IMR-90 (cell line): ENCODE measurements around the gene ARMH1. TPM values are rescaled to one million over a fixed set of nuclear protein-coding genes. Genes with fewer than 3 reads are reported as not detected.
A peak's percentile ranks its signal among the peaks of the same experiment; 100 is the strongest.

ENCODE experiments used
- ATAC-seq: fragments of 200-7000 bp; cut with Tn5 transposase; 2 replicates; pipeline ENCODE4 v1.9.1; 2020; ENCODE audit warnings: low read depth, mild to moderate bottlenecking, moderate library complexity
- BruUV-seq: library from RNA; stranded (reverse); fragments of 400-500 nt; replicated peaks from 2 replicates; lab custom pipeline; 2021; lab: Mats Ljungman, UMichigan
- CTCF ChIA-PET: fragments of 300-600 bp; formaldehyde crosslinking; extraction: SDS; loops from one replicate; lab custom pipeline; 2021; ENCODE audit warnings: antibody characterized with exemption; lab: Yijun Ruan, JAX
- POLR2A ChIA-PET: fragments of 300-600 bp; sonication (Branson Sonifier 250); formaldehyde crosslinking; loops from one replicate; lab custom pipeline; 2022; ENCODE audit warnings: antibody characterized with exemption; ENCODE audit not compliant: unreplicated experiment; lab: Charles Lee
- DNase-seq: peaks from one replicate; pipeline ENCODE4 v3.0.0; 2013
- H2AFZ ChIP-seq: replicated peaks from 2 replicates; pipeline ENCODE3; 2013; ENCODE audit warnings: low read length, mild to moderate bottlenecking; ENCODE audit not compliant: poor library complexity
- H2AK5ac ChIP-seq: 2 replicates; pipeline ENCODE4 v1.6.1; 2013; ENCODE audit warnings: low read depth, low read length, inconsistent platforms
- H2AK9ac ChIP-seq: replicated peaks from 2 replicates; pipeline ENCODE3; 2013; ENCODE audit warnings: mild to moderate bottlenecking, low read depth, low read length, moderate library complexity; ENCODE audit not compliant: poor library complexity
- H2BK120ac ChIP-seq: 2 replicates; pipeline ENCODE4 v1.6.1; 2013; ENCODE audit warnings: low read depth, low read length, inconsistent platforms
- H2BK15ac ChIP-seq: 3 replicates; pipeline ENCODE4 v1.6.1; 2013; ENCODE audit warnings: low read depth, low read length, inconsistent platforms
- H2BK20ac ChIP-seq: 2 replicates; pipeline ENCODE4 v1.6.1; 2013; ENCODE audit warnings: low read depth, mild to moderate bottlenecking, inconsistent platforms, low read length, moderate library complexity
- H2BK5ac ChIP-seq: 2 replicates; pipeline ENCODE4 v1.6.1; 2013; ENCODE audit warnings: mild to moderate bottlenecking, low read depth, low read length, inconsistent platforms; ENCODE audit not compliant: poor library complexity, severe bottlenecking
- H3K14ac ChIP-seq: replicated peaks from 2 replicates; pipeline ENCODE4 v1.6.1; 2013; ENCODE audit warnings: low read depth, low read length, inconsistent platforms
- H3K18ac ChIP-seq: 2 replicates; pipeline ENCODE4 v1.6.1; 2013; ENCODE audit warnings: low read depth, low read length, control low read depth
- H3K23ac ChIP-seq: 2 replicates; pipeline ENCODE4 v1.6.1; 2013; ENCODE audit warnings: low read depth, low read length, inconsistent platforms
- H3K27ac ChIP-seq: 2 replicates; pipeline ENCODE4 v1.5.1; 2013; ENCODE audit warnings: mild to moderate bottlenecking, control low read depth, low read length; ENCODE audit not compliant: insufficient read depth
- H3K27me3 ChIP-seq: 2 replicates; pipeline ENCODE4 v1.6.1; 2013; ENCODE audit warnings: low read length; ENCODE audit not compliant: control insufficient read depth, insufficient read depth
- H3K36me3 ChIP-seq: 2 replicates; pipeline ENCODE4 v1.6.1; 2013; ENCODE audit warnings: low read length, mixed read lengths; ENCODE audit not compliant: control insufficient read depth, insufficient read depth
- H3K4ac ChIP-seq: 2 replicates; pipeline ENCODE4 v1.6.1; 2013; ENCODE audit warnings: low read depth, low read length, inconsistent platforms
- H3K4me1 ChIP-seq: 2 replicates; pipeline ENCODE4 v1.6.1; 2013; ENCODE audit warnings: low read length, mixed read lengths; ENCODE audit not compliant: control insufficient read depth, insufficient read depth
- H3K4me2 ChIP-seq: 2 replicates; pipeline ENCODE4 v1.6.1; 2013; ENCODE audit warnings: low read depth, mild to moderate bottlenecking, control low read depth, low read length, moderate library complexity
- H3K4me3 ChIP-seq: 2 replicates; pipeline ENCODE4 v1.5.1; 2013; ENCODE audit warnings: low read depth, mild to moderate bottlenecking, control low read depth, low read length, moderate library complexity; ENCODE audit not compliant: insufficient read depth
- H3K56ac ChIP-seq: 2 replicates; pipeline ENCODE4 v1.6.1; 2013; ENCODE audit warnings: low read length, inconsistent platforms; ENCODE audit not compliant: insufficient read depth; ENCODE audit errors: extremely low read depth
- H3K79me1 ChIP-seq, 2 experiments: 2 replicates each; pipeline ENCODE4 v1.6.1; 2013; ENCODE audit warnings: low read length in 2 of 2, inconsistent platforms in 1 of 2, low read depth in 1 of 2
- H3K9ac ChIP-seq: 2 replicates; pipeline ENCODE4 v1.6.1; 2013; ENCODE audit warnings: low read depth, low read length, control low read depth
- H3K9me1 ChIP-seq: 2 replicates; pipeline ENCODE4 v1.6.1; 2013; ENCODE audit warnings: low read length, inconsistent platforms; ENCODE audit not compliant: insufficient read depth
- H3K9me3 ChIP-seq: 2 replicates; pipeline ENCODE4 v1.6.1; 2013; ENCODE audit warnings: low read length; ENCODE audit not compliant: control insufficient read depth, insufficient read depth
- H4K20me1 ChIP-seq: 2 replicates; pipeline ENCODE4 v1.6.1; 2013; ENCODE audit warnings: low read length, inconsistent platforms; ENCODE audit not compliant: insufficient read depth
- H4K5ac ChIP-seq: 2 replicates; pipeline ENCODE4 v1.6.1; 2013; ENCODE audit warnings: mild to moderate bottlenecking, low read depth, low read length, control low read depth
- H4K8ac ChIP-seq, 2 experiments: 2 replicates each; pipeline ENCODE4 v1.6.1; 2013; ENCODE audit warnings: low read depth in 2 of 2, low read length in 2 of 2, control low read depth in 1 of 2, inconsistent platforms in 1 of 2
- H4K91ac ChIP-seq: 2 replicates; pipeline ENCODE4 v1.6.1; 2013; ENCODE audit warnings: low read depth, low read length, inconsistent platforms; ENCODE audit not compliant: insufficient read depth
- BHLHE40 ChIP-seq: fragments of 150-350 bp; IDR thresholded peaks from 2 replicates; pipeline ENCODE4 v1.6.1; 2016; ENCODE audit warnings: mild to moderate bottlenecking, low read depth, low read length
- CEBPB ChIP-seq: IDR thresholded peaks from 2 replicates; pipeline ENCODE4 v1.6.1; 2012; ENCODE audit warnings: low read depth, low read length, improper control_type of control experiment
- ELK1 ChIP-seq: fragments of 150-350 bp; IDR thresholded peaks from 2 replicates; pipeline ENCODE4 v1.6.1; 2016; ENCODE audit warnings: low read depth, mild to moderate bottlenecking, low read length, moderate library complexity, borderline replicate concordance
- FOS ChIP-seq: fragments of 150-350 bp; IDR thresholded peaks from 2 replicates; pipeline ENCODE4 v1.6.1; 2016; ENCODE audit warnings: low read depth, low read length
- MAZ ChIP-seq: IDR thresholded peaks from 2 replicates; pipeline ENCODE4 v1.6.1; 2012; ENCODE audit warnings: low read depth, mild to moderate bottlenecking, low read length, improper control_type of control experiment, moderate library complexity, borderline replicate concordance
- MXI1 ChIP-seq: IDR thresholded peaks from 2 replicates; pipeline ENCODE4 v1.6.1; 2012; ENCODE audit warnings: low read depth, mild to moderate bottlenecking, low read length, moderate library complexity, borderline replicate concordance
- NFE2L2 ChIP-seq: fragments of 150-350 bp; IDR thresholded peaks from 2 replicates; pipeline ENCODE4 v1.6.1; 2016; ENCODE audit warnings: low read depth, mild to moderate bottlenecking, low read length
- POLR2A ChIP-seq: IDR thresholded peaks from 2 replicates; pipeline ENCODE4 v1.6.1; 2012; ENCODE audit warnings: mild to moderate bottlenecking, low read depth, low read length
- RCOR1 ChIP-seq: IDR thresholded peaks from 2 replicates; pipeline ENCODE4 v1.6.1; 2012; ENCODE audit warnings: mild to moderate bottlenecking, low read length, improper control_type of control experiment; ENCODE audit not compliant: insufficient replicate concordance
- RFX5 ChIP-seq: IDR thresholded peaks from 2 replicates; pipeline ENCODE4 v1.8.0; 2012; ENCODE audit warnings: low read depth, mild to moderate bottlenecking, low read length, moderate library complexity
- SMC3 ChIP-seq: fragments of 150-350 bp; IDR thresholded peaks from 2 replicates; pipeline ENCODE4 v1.6.1; 2016; ENCODE audit warnings: low read depth, mild to moderate bottlenecking, antibody characterized with exemption, low read length, moderate library complexity
- WGBS, 2 experiments: methylation state at CpG; one replicate each; pipeline versions ENCODE4 v1.1.5 to v1.1.7; 2013; ENCODE audit warnings: missing lambda C conversion rate in 2 of 2; ENCODE audit not compliant: insufficient read length in 1 of 2; ENCODE audit errors: extremely low coverage in 2 of 2; 5-methylcytosine and 5-hydroxymethylcytosine counted together
- dilution Hi-C: fragments of 300-500 bp; cut with HindIII; formaldehyde crosslinking; loops from one replicate; pipeline ENCODE4 v1.14.3; 2018; ENCODE audit warnings: low sequenced_read_pairs; ENCODE audit not compliant: unreplicated experiment
- in situ Hi-C: fragments of 300-500 bp; cut with MboI; formaldehyde crosslinking; loops from 3 replicates; pipeline ENCODE4 v1.14.3; 2019; ENCODE audit warnings: low sequenced_read_pairs, inconsistent platforms, mixed read lengths
- intact Hi-C: fragments of 100-400 bp; cut with micrococcal nuclease; formaldehyde crosslinking; loops from 2 replicates; pipeline ENCODE4 v1.10.0; 2022
- polyA plus RNA-seq, 3 experiments: library from polyadenylated mRNA; depleted of rRNA; stranded (reverse); fragments of >200 nt; gene quantifications; 2 replicates each; pipeline ENCODE4 v1.2.3, GENCODE V29; 2012; ENCODE audit warnings: low replicate concordance in 1 of 3
- total RNA-seq: library from RNA; depleted of rRNA; stranded (reverse); fragments of >200 nt; gene quantifications from 2 replicates; pipeline ENCODE4 v1.2.3, GENCODE V29; 2012

Gene ARMH1
- total and polyA plus RNA-seq, 2 of the 4 experiments (the other 2 are of a cell fraction), result 0.36 to 0.72 TPM

DNA sequence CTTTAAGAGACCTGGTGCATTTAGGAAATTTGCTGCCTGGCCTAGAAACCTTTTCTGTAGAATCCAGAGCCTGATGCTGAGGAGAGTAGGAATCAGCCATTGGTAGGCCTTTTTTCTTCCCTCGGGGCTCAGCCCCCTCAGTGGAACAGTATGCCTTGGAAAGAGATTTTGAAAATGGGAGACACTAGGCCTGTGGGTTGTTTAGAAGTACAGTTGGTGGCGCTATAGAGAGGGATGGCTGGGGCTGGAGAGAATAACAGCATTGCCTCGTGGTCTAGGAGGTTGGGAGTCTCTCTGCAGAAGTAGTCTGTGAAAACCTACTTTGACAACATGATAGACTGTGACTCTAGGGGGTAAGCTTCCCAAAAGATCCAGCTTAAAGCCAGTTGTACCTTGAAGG is 73.4 kb downstream of the ARMH1 start:
- Histone ChIP-seq H2AK9ac (peak overlapping the region; percentile 25), H3K9me1 (peaks cover 2% of the 10 kb centered on the region), H3K4me2 (no peak overlapping the region), H3K9me3 (no peaks in the 10 kb centered on the region), H3K36me3 (peaks cover 6% of the 10 kb centered on the region), H3K4me1 (peaks cover 2% of the 10 kb centered on the region), H4K5ac (no peak overlapping the region), H3K56ac (no peak overlapping the region), H3K79me1 (peaks cover 28 to 44% of the 10 kb centered on the region in 2 experiments), H3K9ac (no peak overlapping the region), H4K91ac (no peak overlapping the region), H3K14ac (no peak overlapping the region), H3K4me3 (no peak overlapping the region), H2BK5ac (no peak overlapping the region), H2BK15ac (no peak overlapping the region), H2AK5ac (no peak overlapping the region), H3K4ac (no peak overlapping the region), H3K18ac (no peak overlapping the region), H3K27me3 (no peaks in the 10 kb centered on the region), H2BK20ac (no peak overlapping the region), H2BK120ac (no peak overlapping the region), H4K8ac (no peak overlapping the region), H3K23ac (no peak overlapping the region), H2AFZ (no peak overlapping the region), H4K20me1 (no peaks in the 10 kb centered on the region; the same call in 1 of the 2 replicates), H3K27ac (no peak overlapping the region)
- WGBS, 2 experiments, result 100% methylated on average over 1 of the region's 3 CpGs; no CpG with 5 or more reads in 1 of the 2 experiments
- TF ChIP-seq SMC3, result no peak
- no peak for TF ChIP-seq ELK1
- TF ChIP-seq CEBPB, result no peak
- TF ChIP-seq MXI1, result no peak
- TF ChIP-seq BHLHE40, result no peak
- TF ChIP-seq MAZ, result no peak
- no peak for TF ChIP-seq RFX5
- no peak for TF ChIP-seq RCOR1
- TF ChIP-seq NFE2L2, result no peak
- no peak for TF ChIP-seq POLR2A
- no peak for TF ChIP-seq FOS
- in situ Hi-C loops (no loop called here), intact Hi-C loops (no loop called here), dilution Hi-C loops (no loop called here)
- BruUV-seq, result no TSS peak
- ChIA-PET CTCF (interaction anchor here (1.7 kb wide), 1 partner anchor 16 kb away, joined by 8 read pairs; no protein-coding TSS in a partner anchor), POLR2A (no interaction called here)
- no peak for ATAC-seq
- no peak for DNase-seq
